Natural killer cell (primary cell): Measurements from ENCODE around the gene GFI1. TPM values are rescaled to one million over a fixed set of nuclear protein-coding genes. Genes with fewer than 3 reads are reported as not detected.

ENCODE experiments used
- ATAC-seq, 3 donors: fragments of 150-1000 bp in 2 of 3; fragments of 200-7000 bp in 1 of 3; cut with Tn5 transposase; 1 replicate in 1 of 3; 2 replicates in 2 of 3; pipeline ENCODE4 v1.10.0; 2021; ENCODE audit warnings: mild to moderate bottlenecking in 2 of 3, moderate library complexity in 2 of 3
- DNase-seq, 2 donors: peaks; one replicate each; pipeline versions ENCODE4 v3.0.0 to v3.0.0-alpha.2; 2013 to 2021; ENCODE audit warnings: mixed read lengths in 1 of 2
- H3K27ac ChIP-seq: one replicate; pipeline ENCODE4 v1.5.1; 2013; ENCODE audit warnings: mild to moderate bottlenecking, low read length
- H3K27me3 ChIP-seq: one replicate; pipeline ENCODE4 v1.6.1; 2013; ENCODE audit warnings: low read length; ENCODE audit not compliant: control insufficient read depth, insufficient read depth
- H3K36me3 ChIP-seq: one replicate; pipeline ENCODE4 v1.6.1; 2013; ENCODE audit warnings: low read length; ENCODE audit not compliant: control insufficient read depth, insufficient read depth
- H3K4me1 ChIP-seq: one replicate; pipeline ENCODE4 v1.6.1; 2013; ENCODE audit warnings: low read length; ENCODE audit not compliant: control insufficient read depth, insufficient read depth
- H3K4me3 ChIP-seq: one replicate; pipeline ENCODE4 v1.5.1; 2013; ENCODE audit warnings: low read length
- H3K9me3 ChIP-seq: one replicate; pipeline ENCODE4 v1.6.1; 2013; ENCODE audit warnings: low read length; ENCODE audit not compliant: control insufficient read depth, insufficient read depth
- H3K27ac Mint-ChIP-seq, 2 donors: one replicate each; pipeline ENCODE4 v1.8.0; 2022; ENCODE audit warnings: mild to moderate bottlenecking in 2 of 2, mixed read lengths in 2 of 2, moderate library complexity in 1 of 2
- H3K27me3 Mint-ChIP-seq, 2 donors: one replicate each; pipeline ENCODE4 v1.8.0; 2022; ENCODE audit warnings: low read depth in 2 of 2, mixed read lengths in 2 of 2
- H3K36me3 Mint-ChIP-seq: one replicate; pipeline ENCODE4 v1.8.0; 2022; ENCODE audit warnings: mixed read lengths
- H3K4me1 Mint-ChIP-seq, 2 donors: one replicate each; pipeline ENCODE4 v1.8.0; 2022; ENCODE audit warnings: mixed read lengths in 2 of 2
- H3K4me3 Mint-ChIP-seq: one replicate; pipeline ENCODE4 v1.8.0; 2022; ENCODE audit warnings: mild to moderate bottlenecking, moderate library complexity, mixed read lengths
- H3K9me3 Mint-ChIP-seq, 2 donors: one replicate each; pipeline ENCODE4 v1.8.0; 2022; ENCODE audit warnings: mixed read lengths in 2 of 2
- WGBS: methylation state at CpG from one replicate; pipeline ENCODE4 v1.1.7; 2013; ENCODE audit warnings: missing lambda C conversion rate; ENCODE audit not compliant: insufficient coverage; 5-methylcytosine and 5-hydroxymethylcytosine counted together
- intact Hi-C: fragments of 100-400 bp; cut with micrococcal nuclease; formaldehyde crosslinking; loops from one replicate; pipeline ENCODE4 v1.14.2; 2022
- total RNA-seq, 4 donors: library from RNA; stranded (reverse); fragments of 120-200 nt in 1 of 4; gene quantifications; one replicate each; pipeline versions ENCODE4 v1.2.3 to v1.2.4, GENCODE V29; 2013 to 2022
- TF ChIP-seq, protein P1 (sequence below): fragments of 200-600 bp; IDR thresholded peaks from one replicate; pipeline ENCODE4 v1.8.0; 2022; ENCODE audit warnings: antibody characterized with exemption

GFI1 gene
- total RNA-seq, 3 donors from 2014 or later (not counting 1 experiment from before 2014, with no cell fraction given): 42.7 to 50.3 (median 46.0) TPM

GRCh38 chr1:92519043-92519442, 32.3 kb upstream of the GFI1 start:
- TF ChIP-seq, protein P1, sequence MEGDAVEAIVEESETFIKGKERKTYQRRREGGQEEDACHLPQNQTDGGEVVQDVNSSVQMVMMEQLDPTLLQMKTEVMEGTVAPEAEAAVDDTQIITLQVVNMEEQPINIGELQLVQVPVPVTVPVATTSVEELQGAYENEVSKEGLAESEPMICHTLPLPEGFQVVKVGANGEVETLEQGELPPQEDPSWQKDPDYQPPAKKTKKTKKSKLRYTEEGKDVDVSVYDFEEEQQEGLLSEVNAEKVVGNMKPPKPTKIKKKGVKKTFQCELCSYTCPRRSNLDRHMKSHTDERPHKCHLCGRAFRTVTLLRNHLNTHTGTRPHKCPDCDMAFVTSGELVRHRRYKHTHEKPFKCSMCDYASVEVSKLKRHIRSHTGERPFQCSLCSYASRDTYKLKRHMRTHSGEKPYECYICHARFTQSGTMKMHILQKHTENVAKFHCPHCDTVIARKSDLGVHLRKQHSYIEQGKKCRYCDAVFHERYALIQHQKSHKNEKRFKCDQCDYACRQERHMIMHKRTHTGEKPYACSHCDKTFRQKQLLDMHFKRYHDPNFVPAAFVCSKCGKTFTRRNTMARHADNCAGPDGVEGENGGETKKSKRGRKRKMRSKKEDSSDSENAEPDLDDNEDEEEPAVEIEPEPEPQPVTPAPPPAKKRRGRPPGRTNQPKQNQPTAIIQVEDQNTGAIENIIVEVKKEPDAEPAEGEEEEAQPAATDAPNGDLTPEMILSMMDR: no peak
- Mint-ChIP-seq H3K27ac (no peak overlapping the region), H3K27me3 (no peaks in the 10 kb centered on the region), H3K4me1 (no peaks in the 10 kb centered on the region), H3K4me3 (no peak overlapping the region), H3K36me3 (no peaks in the 10 kb centered on the region), H3K9me3 (no peaks in the 10 kb centered on the region)
- no CpG with 5 or more reads among the region's 2 CpGs for WGBS
- Histone ChIP-seq H3K4me3 (no peak overlapping the region), H3K27me3 (no peaks in the 10 kb centered on the region), H3K9me3 (no peaks in the 10 kb centered on the region), H3K27ac (no peak overlapping the region), H3K36me3 (no peaks in the 10 kb centered on the region), H3K4me1 (no peaks in the 10 kb centered on the region)
- ATAC-seq (no peak), DNase-seq (no peak)
- intact Hi-C loops: no loop called here

GRCh38 chr1:92516574-92516973, 29.8 kb upstream of the GFI1 start:
- no peaks in the 10 kb centered on the region for H3K36me3 Mint-ChIP-seq
- H3K4me1 Mint-ChIP-seq: no peaks in the 10 kb centered on the region
- TF ChIP-seq, protein P1: no peak
- Histone ChIP-seq H3K27ac (no peak overlapping the region), H3K4me1 (no peaks in the 10 kb centered on the region), H3K27me3 (no peaks in the 10 kb centered on the region), H3K9me3 (no peaks in the 10 kb centered on the region), H3K36me3 (no peaks in the 10 kb centered on the region), H3K4me3 (no peak overlapping the region)
- no peak overlapping the region for H3K27ac Mint-ChIP-seq
- H3K4me3 Mint-ChIP-seq: no peak overlapping the region
- no peaks in the 10 kb centered on the region for H3K9me3 Mint-ChIP-seq
- DNase-seq (no peak), ATAC-seq (no peak)
- H3K27me3 Mint-ChIP-seq: peaks cover 0 to 3% of the 10 kb centered on the region in 2 donors
- intact Hi-C loops: no loop called here
- WGBS: 86% methylated on average over 1 of the region's 1 CpG

- Histone ChIP-seq H3K4me3 (no peak overlapping the region), H3K27me3 (no peaks in the 10 kb centered on the region), H3K9me3 (no peaks in the 10 kb centered on the region), H3K36me3 (no peaks in the 10 kb centered on the region), H3K27ac (no peak overlapping the region), H3K4me1 (no peaks in the 10 kb centered on the region)
- TF ChIP-seq, protein P1: no peak
- intact Hi-C loops: no loop called here
- ATAC-seq: no peak
- no peaks in the 10 kb centered on the region for H3K36me3 Mint-ChIP-seq
- DNase-seq: no peak
- peaks cover 0 to 3% of the 10 kb centered on the region in 2 donors for H3K27me3 Mint-ChIP-seq
- H3K9me3 Mint-ChIP-seq: no peaks in the 10 kb centered on the region
- no peak overlapping the region for H3K4me3 Mint-ChIP-seq
- H3K27ac Mint-ChIP-seq: no peak overlapping the region
- WGBS: 85% methylated on average over 3 of the region's 3 CpGs
- H3K4me1 Mint-ChIP-seq: no peaks in the 10 kb centered on the region
Measured at GRCh38 chr1:92515796-92516201, 29.1 kb upstream of the GFI1 start.

GRCh38 chr1:92511541-92511940, 24.8 kb upstream of the GFI1 start:
- intact Hi-C loops: no loop called here
- no peaks in the 10 kb centered on the region for H3K9me3 Mint-ChIP-seq
- Histone ChIP-seq H3K4me1 (no peaks in the 10 kb centered on the region), H3K27me3 (no peaks in the 10 kb centered on the region), H3K9me3 (no peaks in the 10 kb centered on the region), H3K36me3 (no peaks in the 10 kb centered on the region), H3K4me3 (no peak overlapping the region), H3K27ac (no peak overlapping the region)
- H3K4me3 Mint-ChIP-seq: no peak overlapping the region
- H3K4me1 Mint-ChIP-seq: no peaks in the 10 kb centered on the region
- TF ChIP-seq, protein P1: no peak
- no peak overlapping the region for H3K27ac Mint-ChIP-seq
- no peak for DNase-seq
- peaks cover 0 to 3% of the 10 kb centered on the region in 2 donors for H3K27me3 Mint-ChIP-seq
- ATAC-seq: no peak
- H3K36me3 Mint-ChIP-seq: no peaks in the 10 kb centered on the region
- 85% methylated on average over 4 of the region's 4 CpGs for WGBS
